ENCODE measurements around the gene PAFAH1B1. TPM values are rescaled to one million over a fixed set of nuclear protein-coding genes. Genes with fewer than 3 reads are reported as not detected.

The PAFAH1B1 gene
- total and polyA plus RNA-seq, 10 of the 15 experiments (the other 5 are each of a cell fraction or from before 2014, with no cell fraction given): 28.9 to 107 (median 49.1) TPM

GRCh38 chr17:2708585-2709182, 115.2 kb downstream of the PAFAH1B1 start:
- peaks cover 73% of the 10 kb centered on the region for H3K79me2 ChIP-seq (ENCODE audit: control insufficient read depth, insufficient read depth, low read length)
- ChIA-PET POLR2A (no interaction called here), CTCF (interaction anchor here (1.8 to 2.2 kb wide), 2 partner anchors 293 to 326 kb away, joined by 7 to 10 read pairs; no protein-coding TSS in a partner anchor), SMC1A (ENCODE audit: uncharacterized antibody, unreplicated experiment) (no interaction called here), RAD21 (ENCODE audit: unreplicated experiment) (interaction anchor here (0.5 kb wide), 1 partner anchor 125 kb away, joined by 3 read pairs; no protein-coding TSS in a partner anchor)
- DNase-seq (ENCODE audit: low read depth, low spot score) (peak; percentile 23), FAIRE-seq (no peak), ATAC-seq (no peak)
- no peaks in the 10 kb centered on the region for H3K9me3 ChIP-seq (replicated peaks; ENCODE audit: control insufficient read depth, insufficient read depth, low read length)
- H3K9ac ChIP-seq (ENCODE audit: control insufficient read depth, insufficient read depth, low read length): peak overlapping the region; percentile 85
- peak overlapping the region; percentile 98 for H3K4me2 ChIP-seq (ENCODE audit: control insufficient read depth, insufficient read depth)
- H3K4me3 ChIP-seq: peak overlapping the region; percentile 95
- H4K20me1 ChIP-seq (ENCODE audit: control insufficient read depth, insufficient read depth): peaks cover 8% of the 10 kb centered on the region; the same call in 1 of the 2 replicates
- no peaks in the 10 kb centered on the region for H3K27me3 ChIP-seq (replicated peaks in 1 of 2; ENCODE audit: control insufficient read depth in 2 of 2, insufficient read depth in 2 of 2, low read length in 1 of 2)
- no peak overlapping the region; the same call in 1 of the 2 replicates for H2AFZ ChIP-seq (ENCODE audit: control insufficient read depth, low read depth, low read length)
- H3K36me3 ChIP-seq (ENCODE audit: control insufficient read depth in 2 of 2, insufficient read depth in 2 of 2, low read length in 1 of 2): peaks cover 0 to 16% of the 10 kb centered on the region in 2 experiments; a peak in 2 of 4 replicates
- WGBS (ENCODE audit: insufficient coverage, insufficient replicate concordance, low lambda C conversion rate, missing lambda C conversion rate): 39% methylated on average over 17 of the region's 21 CpGs
- in situ Hi-C loops (cut with MboI): no loop called here
- H3K27ac ChIP-seq (ENCODE audit: control insufficient read depth, insufficient read depth): peak overlapping the region; percentile 68
- peaks cover 20% of the 10 kb centered on the region for H3K4me1 ChIP-seq (ENCODE audit: control insufficient read depth, insufficient read depth, low read length)
- no TSS peak for BruUV-seq (replicated peaks)
- intact Hi-C loops (cut with micrococcal nuclease; ENCODE audit: unreplicated experiment): no loop called here
- TF ChIP-seq MTA2 (IDR thresholded peaks at IDR 0.05; ENCODE audit: low read depth): no peak
- no peak for TF ChIP-seq SREBF1 (IDR thresholded peaks at IDR 0.05; ENCODE audit: low read length)
- no peak for TF ChIP-seq HDAC2 (IDR thresholded peaks at IDR 0.05)
- no peak for TF ChIP-seq ZBED1 (IDR thresholded peaks at IDR 0.05; ENCODE audit: borderline replicate concordance)
- TF ChIP-seq SIX5 (IDR thresholded peaks at IDR 0.05; ENCODE audit: low read depth, low read length, severe bottlenecking): no peak
- TF ChIP-seq HDGF (IDR thresholded peaks at IDR 0.05): no peak
- TF ChIP-seq, protein P1, sequence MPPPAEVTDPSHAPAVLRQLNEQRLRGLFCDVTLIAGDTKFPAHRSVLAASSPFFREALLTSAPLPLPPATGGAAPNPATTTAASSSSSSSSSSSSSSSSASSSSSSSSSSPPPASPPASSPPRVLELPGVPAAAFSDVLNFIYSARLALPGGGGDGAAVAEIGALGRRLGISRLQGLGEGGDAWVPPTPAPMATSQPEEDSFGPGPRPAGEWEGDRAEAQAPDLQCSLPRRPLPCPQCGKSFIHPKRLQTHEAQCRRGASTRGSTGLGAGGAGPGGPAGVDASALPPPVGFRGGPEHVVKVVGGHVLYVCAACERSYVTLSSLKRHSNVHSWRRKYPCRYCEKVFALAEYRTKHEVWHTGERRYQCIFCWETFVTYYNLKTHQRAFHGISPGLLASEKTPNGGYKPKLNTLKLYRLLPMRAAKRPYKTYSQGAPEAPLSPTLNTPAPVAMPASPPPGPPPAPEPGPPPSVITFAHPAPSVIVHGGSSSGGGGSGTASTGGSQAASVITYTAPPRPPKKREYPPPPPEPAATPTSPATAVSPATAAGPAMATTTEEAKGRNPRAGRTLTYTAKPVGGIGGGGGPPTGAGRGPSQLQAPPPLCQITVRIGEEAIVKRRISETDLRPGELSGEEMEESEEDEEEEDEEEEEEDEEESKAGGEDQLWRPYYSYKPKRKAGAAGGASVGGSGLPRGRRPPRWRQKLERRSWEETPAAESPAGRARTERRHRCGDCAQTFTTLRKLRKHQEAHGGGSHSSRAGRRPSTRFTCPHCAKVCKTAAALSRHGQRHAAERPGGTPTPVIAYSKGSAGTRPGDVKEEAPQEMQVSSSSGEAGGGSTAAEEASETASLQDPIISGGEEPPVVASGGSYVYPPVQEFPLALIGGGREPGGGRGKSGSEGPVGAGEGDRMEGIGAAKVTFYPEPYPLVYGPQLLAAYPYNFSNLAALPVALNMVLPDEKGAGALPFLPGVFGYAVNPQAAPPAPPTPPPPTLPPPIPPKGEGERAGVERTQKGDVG (CRISPR knock-in tag; IDR thresholded peaks at IDR 0.05): no peak
- no peak for TF ChIP-seq PAX8 (IDR thresholded peaks at IDR 0.05)
- no peak for TF ChIP-seq RBBP5 (conservative IDR thresholded peaks at IDR 0.05)
- no peak for TF ChIP-seq SUZ12 (IDR thresholded peaks at IDR 0.05; ENCODE audit: unreplicated experiment)
- no peak for TF ChIP-seq ZBTB40 (IDR thresholded peaks at IDR 0.05; ENCODE audit: borderline replicate concordance)
- no peak for TF ChIP-seq RELA (IDR thresholded peaks at IDR 0.05; ENCODE audit: borderline replicate concordance, partially characterized antibody)
- no peak for TF ChIP-seq REST (IDR thresholded peaks at IDR 0.05; ENCODE audit: low read depth, low read length)
- TF ChIP-seq RAD51 (IDR thresholded peaks at IDR 0.05): no peak
